ENCODE data around the gene DDX25.

DNA sequence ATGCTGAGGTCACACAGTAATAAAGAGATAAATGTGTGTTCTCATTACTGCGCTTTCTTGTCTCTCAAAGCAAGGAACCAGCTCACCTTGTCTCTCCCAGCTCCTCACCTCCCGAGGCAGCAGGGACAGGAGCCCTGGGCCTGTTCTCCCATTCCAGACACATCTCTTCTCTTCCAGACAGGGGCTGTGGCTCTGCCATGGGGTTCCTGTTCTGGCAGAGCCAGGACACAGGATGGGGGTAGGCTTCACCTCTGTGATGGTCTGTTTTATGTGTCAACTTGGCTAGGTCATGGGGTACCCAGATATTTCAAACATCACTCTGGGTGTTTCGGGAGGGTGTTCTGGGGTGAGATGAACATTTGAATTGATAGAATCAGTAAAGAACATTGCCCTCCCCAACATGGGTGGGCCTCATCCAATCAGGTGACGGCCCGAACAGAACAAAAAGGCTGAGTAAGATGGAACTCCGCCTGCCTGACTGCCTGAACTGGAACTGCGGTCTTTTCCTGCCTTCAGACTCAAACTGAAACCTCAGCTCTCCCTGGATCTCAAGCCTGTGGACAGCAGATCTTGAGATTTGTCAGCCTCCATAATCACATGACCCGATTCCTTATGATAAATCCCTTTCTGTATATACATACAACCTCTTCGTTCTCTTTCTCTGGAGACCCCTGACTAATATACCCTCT lies 39.5 kb downstream of the DDX25 start:
- TF ChIP-seq FOXM1 (IDR thresholded peaks at IDR 0.05; ENCODE audit: borderline replicate concordance, low read depth) (no peak), RAD21 (IDR thresholded peaks at IDR 0.05; ENCODE audit: low read depth) (no peak), EGR1 (IDR thresholded peaks at IDR 0.05) (no peak), YY1 (IDR thresholded peaks at IDR 0.05; ENCODE audit: low read depth) (no peak), TEAD4 (IDR thresholded peaks at IDR 0.05) (no peak), CREB1 (IDR thresholded peaks at IDR 0.05; ENCODE audit: low read depth) (no peak), TAF1 (IDR thresholded peaks at IDR 0.05; ENCODE audit: low read depth) (no peak), NFIC (IDR thresholded peaks at IDR 0.05) (no peak), CEBPB (IDR thresholded peaks at IDR 0.05) (no peak), EP300 (IDR thresholded peaks at IDR 0.05; ENCODE audit: borderline replicate concordance) (no peak), TCF12 (IDR thresholded peaks at IDR 0.05; ENCODE audit: low read depth) (no peak)
- TF ChIP-seq, protein P1, sequence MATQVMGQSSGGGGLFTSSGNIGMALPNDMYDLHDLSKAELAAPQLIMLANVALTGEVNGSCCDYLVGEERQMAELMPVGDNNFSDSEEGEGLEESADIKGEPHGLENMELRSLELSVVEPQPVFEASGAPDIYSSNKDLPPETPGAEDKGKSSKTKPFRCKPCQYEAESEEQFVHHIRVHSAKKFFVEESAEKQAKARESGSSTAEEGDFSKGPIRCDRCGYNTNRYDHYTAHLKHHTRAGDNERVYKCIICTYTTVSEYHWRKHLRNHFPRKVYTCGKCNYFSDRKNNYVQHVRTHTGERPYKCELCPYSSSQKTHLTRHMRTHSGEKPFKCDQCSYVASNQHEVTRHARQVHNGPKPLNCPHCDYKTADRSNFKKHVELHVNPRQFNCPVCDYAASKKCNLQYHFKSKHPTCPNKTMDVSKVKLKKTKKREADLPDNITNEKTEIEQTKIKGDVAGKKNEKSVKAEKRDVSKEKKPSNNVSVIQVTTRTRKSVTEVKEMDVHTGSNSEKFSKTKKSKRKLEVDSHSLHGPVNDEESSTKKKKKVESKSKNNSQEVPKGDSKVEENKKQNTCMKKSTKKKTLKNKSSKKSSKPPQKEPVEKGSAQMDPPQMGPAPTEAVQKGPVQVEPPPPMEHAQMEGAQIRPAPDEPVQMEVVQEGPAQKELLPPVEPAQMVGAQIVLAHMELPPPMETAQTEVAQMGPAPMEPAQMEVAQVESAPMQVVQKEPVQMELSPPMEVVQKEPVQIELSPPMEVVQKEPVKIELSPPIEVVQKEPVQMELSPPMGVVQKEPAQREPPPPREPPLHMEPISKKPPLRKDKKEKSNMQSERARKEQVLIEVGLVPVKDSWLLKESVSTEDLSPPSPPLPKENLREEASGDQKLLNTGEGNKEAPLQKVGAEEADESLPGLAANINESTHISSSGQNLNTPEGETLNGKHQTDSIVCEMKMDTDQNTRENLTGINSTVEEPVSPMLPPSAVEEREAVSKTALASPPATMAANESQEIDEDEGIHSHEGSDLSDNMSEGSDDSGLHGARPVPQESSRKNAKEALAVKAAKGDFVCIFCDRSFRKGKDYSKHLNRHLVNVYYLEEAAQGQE (IDR thresholded peaks at IDR 0.05; ENCODE audit: low read depth) = no peak
- TF ChIP-seq, protein P2, sequence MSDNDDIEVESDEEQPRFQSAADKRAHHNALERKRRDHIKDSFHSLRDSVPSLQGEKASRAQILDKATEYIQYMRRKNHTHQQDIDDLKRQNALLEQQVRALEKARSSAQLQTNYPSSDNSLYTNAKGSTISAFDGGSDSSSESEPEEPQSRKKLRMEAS (IDR thresholded peaks at IDR 0.05) = no peak

Data from Ishikawa (cell line).